GM12891 (cell line): Measurements from ENCODE around the gene FASN.

ENCODE experiments used
- DNase-seq: peaks from one replicate; pipeline ENCODE4 v3.0.0; 2011; ENCODE audit warnings: low spot score; ENCODE audit not compliant: insufficient read length
- FAIRE-seq: peaks from 2 replicates; lab custom pipeline; 2011; peaks lifted over from hg19 to GRCh38; lab: Jason Lieb, UNC
- PAX5 ChIP-seq: IDR thresholded peaks from 2 replicates; pipeline ENCODE4 v1.6.1; 2011; ENCODE audit warnings: low read length, moderate library complexity, mild to moderate bottlenecking; ENCODE audit not compliant: insufficient read depth, severe bottlenecking
- POLR2A ChIP-seq: IDR thresholded peaks from 2 replicates; pipeline ENCODE4 v1.6.1; 2011; ENCODE audit warnings: low read depth, low read length, control low read depth
- POLR2AphosphoS5 ChIP-seq: IDR thresholded peaks from 2 replicates; pipeline ENCODE4 v1.6.1; 2011; ENCODE audit warnings: low read depth, low read length, control low read depth
- POU2F2 ChIP-seq: IDR thresholded peaks from 2 replicates; pipeline ENCODE4 v1.6.1; 2011; ENCODE audit warnings: low read depth, mild to moderate bottlenecking, control low read depth, low read length, moderate library complexity
- SPI1 ChIP-seq: IDR thresholded peaks from 2 replicates; pipeline ENCODE4 v1.6.1; 2011; ENCODE audit warnings: low read depth, low read length, control low read depth
- TAF1 ChIP-seq: IDR thresholded peaks from 2 replicates; pipeline ENCODE4 v1.6.1; 2011; ENCODE audit warnings: low read depth, low read length, control low read depth

FASN gene

DNA sequence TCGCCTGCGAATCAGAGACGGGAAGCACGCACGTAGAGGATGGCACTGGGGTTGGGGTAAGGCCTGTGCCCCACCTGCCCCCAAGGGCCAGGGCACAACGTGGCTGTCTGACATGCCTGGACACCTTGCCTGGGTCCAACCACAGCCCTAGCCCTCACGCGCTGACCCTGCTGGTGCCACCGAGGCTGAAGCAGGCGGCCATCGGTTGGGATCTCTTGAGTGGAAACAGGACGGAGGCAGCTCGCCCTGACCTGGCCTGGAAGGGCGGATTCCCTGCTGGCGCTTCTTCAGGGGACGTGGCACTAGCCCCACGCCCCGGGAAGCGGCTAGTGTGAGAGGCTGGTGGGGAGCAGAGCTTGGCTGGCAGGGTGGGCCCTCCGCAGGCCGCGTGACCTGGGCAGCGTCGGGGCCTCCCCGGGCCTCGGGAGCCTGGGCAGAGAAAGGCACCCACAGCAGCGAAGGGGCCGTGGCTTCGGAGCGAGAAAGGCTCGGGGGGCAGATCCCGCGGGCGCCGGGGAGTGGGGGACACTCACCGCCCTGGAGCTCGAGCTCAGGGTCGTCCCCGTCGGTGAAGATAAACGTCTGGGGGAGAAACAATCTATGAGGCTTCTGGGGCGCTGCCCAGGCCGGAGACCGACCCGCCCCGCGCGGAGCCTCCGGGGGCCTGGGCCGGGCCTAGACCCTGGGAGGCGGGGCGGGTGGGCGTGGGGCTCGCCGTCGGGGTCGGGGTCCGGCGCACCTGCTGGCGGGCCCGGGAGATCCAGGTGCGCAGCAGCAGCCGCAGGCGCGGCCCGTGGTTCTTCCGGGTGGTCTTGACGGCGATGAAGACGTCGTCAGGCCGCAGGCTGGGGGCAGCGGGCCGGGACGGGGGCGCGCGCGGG is 47.0 kb downstream of the FASN start:
- no peak for FAIRE-seq
- peak; percentile 59 for DNase-seq
- TF ChIP-seq SPI1 (no peak), TAF1 (no peak), POLR2A (no peak), POU2F2 (no peak), PAX5 (no peak), POLR2AphosphoS5 (no peak)

DNA sequence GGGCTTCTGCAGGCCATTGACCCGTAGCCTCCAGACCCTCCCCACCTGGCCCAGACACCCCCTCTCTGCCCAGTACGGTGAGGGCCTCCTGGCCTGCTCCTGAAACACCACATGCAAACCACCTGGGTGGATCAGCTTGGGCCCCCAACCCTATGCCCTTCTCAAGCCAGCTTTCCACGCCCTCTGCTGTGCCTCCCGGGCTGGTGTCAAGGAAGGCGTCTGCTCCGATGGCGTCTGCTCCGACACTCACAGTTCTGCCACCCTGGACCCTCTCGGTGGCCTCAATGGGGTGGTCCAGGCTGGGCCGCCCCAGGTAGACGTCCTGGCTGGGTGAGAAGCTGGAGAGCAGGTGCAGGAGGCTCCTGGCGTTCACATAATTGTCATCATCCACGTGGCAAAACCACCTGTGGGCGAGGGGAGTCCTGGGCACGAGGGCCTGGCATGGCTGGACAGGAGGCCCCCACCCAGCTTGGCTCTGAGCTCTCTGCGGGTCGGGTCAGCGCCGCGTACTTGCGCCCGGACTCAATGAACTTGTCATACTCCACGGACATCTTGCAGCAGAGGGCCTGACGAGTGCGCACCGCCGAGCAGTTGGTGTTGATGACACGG is 47.8 kb downstream of the FASN start:
- no peak for FAIRE-seq
- TF ChIP-seq SPI1 = no peak
- TF ChIP-seq POLR2A = no peak
- no peak for TF ChIP-seq POU2F2
- no peak for TF ChIP-seq PAX5
- no peak for TF ChIP-seq POLR2AphosphoS5
- TF ChIP-seq TAF1 = no peak
- DNase-seq = no peak

DNA sequence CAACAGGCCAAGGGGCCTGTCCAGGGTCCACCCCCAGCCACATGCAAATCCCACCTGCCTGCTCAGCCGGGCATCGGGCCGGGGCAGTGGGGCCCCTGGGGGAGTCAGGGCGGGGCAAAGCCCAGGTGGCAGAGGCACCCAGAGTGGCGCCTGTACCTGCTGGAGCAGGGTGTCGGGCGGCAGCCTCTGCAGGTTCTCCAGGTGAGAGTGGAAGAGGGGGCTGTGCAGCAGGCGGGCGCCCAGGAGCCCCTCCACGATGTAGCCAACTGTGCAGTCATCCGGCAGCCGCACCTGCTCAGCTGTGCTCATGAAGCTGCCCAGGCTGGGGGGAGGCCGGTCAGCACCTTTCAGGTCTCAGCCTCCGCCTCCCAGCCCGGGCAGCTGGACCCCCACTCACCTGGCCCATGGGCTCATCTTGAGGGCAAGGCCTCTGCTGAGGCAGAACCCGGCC is 48.5 kb downstream of the FASN start:
- no peak for DNase-seq
- no peak for FAIRE-seq
- no peak for TF ChIP-seq SPI1
- TF ChIP-seq POU2F2 = no peak
- TF ChIP-seq PAX5 = no peak
- no peak for TF ChIP-seq POLR2A
- no peak for TF ChIP-seq POLR2AphosphoS5
- TF ChIP-seq TAF1 = no peak

DNA sequence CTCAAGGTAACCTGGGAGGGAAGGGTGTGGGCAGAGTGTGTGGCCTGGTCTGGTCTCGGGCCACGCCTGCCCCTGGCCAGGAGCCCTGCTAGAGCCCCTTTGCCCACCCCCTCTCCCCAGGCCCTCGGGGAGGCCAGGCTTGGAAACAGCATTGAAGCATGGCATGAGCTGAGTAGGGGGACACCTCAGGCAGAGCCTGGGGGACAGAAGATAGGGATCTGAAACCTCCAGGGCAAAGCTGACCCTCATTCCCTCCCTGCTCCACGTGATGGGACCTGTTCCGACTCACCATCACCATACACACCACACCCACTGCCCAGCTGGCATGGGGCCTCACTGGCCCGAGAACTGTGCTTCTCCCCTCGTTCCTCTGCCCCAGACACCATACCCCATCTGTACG is 48.9 kb downstream of the FASN start:
- DNase-seq (no peak), FAIRE-seq (no peak)
- TF ChIP-seq TAF1 = no peak
- no peak for TF ChIP-seq POLR2AphosphoS5
- no peak for TF ChIP-seq POLR2A
- no peak for TF ChIP-seq PAX5
- no peak for TF ChIP-seq SPI1
- no peak for TF ChIP-seq POU2F2

DNA sequence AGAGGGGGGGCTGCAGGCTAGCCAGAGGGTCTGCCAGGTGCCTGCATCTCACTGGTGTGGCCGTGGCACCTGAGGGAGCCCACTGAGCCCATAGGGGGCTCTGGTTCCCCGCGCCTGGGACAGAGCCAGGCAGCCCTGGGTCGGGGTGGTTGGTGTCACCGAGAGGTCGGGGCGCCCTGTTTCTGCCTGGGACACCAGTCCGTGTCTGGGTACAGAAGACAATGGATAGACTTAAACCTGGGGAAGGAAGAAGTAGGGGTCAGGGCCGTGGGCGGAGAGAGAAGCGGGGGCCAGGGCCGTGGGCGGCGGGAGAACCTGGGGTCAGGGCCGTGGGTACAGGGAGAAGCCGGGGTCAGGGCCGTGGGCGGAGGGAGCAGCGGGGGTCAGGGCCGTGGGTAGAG is 49.5 kb downstream of the FASN start:
- TF ChIP-seq PAX5 (no peak), TAF1 (no peak), POLR2AphosphoS5 (no peak), SPI1 (no peak), POU2F2 (no peak), POLR2A (no peak)
- no peak for DNase-seq
- no peak for FAIRE-seq

DNA sequence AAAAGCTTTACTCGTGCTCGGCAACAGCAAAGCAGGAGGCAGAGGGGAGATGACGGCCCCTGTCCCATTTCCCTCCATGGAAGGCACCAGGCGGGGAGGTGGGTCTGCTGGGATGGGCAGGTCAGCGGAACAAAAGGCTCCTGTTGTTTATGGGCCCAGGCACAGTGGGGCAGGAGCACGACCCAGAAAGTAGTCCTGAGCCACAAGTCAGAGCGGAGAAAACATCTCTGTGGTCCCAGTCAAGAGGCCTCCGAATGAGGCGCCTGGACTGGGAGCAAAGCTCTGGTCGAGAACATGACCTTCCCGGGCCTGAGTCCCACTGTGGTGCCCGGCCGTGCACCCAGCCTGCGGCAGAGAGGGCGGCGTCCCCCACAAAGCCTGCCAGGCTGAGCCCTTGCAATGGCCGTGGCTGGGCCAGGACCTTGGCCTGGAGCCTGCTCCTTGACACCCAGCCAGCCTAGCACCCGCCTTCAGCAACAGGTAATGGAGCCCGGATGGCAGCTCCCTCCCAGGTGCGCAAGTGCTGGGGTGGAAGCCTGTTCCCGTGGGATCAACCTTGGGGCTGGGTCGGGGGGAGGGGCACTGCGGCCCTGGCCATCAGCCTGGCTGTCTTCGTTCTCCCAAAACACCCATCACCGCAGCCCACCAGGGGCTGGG is 50.0 kb downstream of the FASN start:
- TF ChIP-seq POLR2A (no peak), PAX5 (no peak), TAF1 (no peak), SPI1 (no peak), POLR2AphosphoS5 (no peak), POU2F2 (no peak)
- DNase-seq (no peak), FAIRE-seq (no peak)

DNA sequence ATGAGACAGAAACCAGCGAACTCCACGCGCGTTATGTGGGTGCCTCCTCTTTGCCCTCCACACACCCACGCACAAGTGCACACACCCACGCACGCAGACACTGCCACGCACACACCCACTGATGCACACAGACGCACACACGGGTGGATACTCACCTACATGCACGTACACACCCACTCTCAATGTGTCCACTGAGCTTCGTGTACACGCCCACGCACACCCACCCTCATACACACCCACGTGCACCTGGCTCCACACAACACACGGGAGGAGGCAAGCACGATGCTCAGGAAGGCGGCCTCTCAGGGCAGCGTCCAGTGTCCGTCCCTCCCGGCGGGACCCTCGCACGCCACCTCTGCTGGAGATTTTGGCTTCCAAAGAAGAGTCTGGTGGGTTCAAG is 50.7 kb downstream of the FASN start:
- DNase-seq (no peak), FAIRE-seq (no peak)
- TF ChIP-seq POU2F2 = no peak
- TF ChIP-seq SPI1 = no peak
- no peak for TF ChIP-seq TAF1
- no peak for TF ChIP-seq POLR2AphosphoS5
- TF ChIP-seq PAX5 = no peak
- no peak for TF ChIP-seq POLR2A

DNA sequence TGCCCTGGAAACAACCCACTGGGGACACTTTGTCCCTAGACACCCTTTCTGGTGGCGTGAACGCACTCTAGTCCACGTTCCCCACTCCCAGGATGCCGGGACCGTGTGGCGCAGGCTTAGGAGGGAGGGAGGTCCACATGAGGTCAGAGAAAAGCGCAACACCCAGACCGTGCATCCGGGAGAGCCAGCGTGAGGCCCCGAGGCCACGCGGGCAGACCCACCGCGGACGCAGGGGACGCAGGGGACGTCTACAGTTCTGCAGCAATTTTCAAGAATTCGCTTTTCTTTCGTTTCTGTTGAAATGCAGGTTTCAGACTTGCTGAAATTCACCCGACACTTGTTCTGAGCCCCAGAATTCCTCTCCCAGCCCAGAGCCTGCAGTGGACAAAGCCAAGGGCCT is 51.1 kb downstream of the FASN start:
- TF ChIP-seq PAX5 = no peak
- TF ChIP-seq POU2F2 = no peak
- no peak for TF ChIP-seq TAF1
- TF ChIP-seq POLR2A = no peak
- no peak for TF ChIP-seq POLR2AphosphoS5
- TF ChIP-seq SPI1 = no peak
- no peak for DNase-seq
- no peak for FAIRE-seq
